ENCODE data around the gene FOXL3. TPM values are rescaled to one million over a fixed set of nuclear protein-coding genes. Genes with fewer than 3 reads are reported as not detected.

Gene FOXL3
- total RNA-seq, 1 experiment from 2014 or later: not detected

DNA sequence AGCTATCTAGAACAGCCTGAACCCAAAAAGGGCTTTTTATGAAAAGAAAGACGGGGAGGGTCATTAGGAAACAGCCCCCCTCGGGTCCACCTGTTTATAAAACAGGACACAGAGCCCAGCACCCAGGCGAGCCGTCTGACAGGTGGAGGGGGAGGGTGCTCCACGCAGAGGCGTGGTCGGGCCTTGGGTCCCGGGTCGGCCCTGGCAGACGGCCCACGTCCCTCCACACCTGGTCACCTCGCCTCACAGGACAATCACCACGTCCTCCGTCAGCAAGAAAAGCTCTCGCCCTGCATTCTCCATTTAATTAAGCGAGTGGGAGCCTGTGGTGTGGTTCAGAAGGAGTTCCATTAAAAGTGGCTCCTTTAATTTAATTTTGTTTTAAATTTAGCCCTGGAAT is 42.3 kb upstream of the FOXL3 start (continued):
- no peak for TF ChIP-seq MYBL2 (CRISPR knock-in tag; IDR thresholded peaks at IDR 0.05)
- no peak for TF ChIP-seq ATF1 (CRISPR knock-in tag; IDR thresholded peaks at IDR 0.05)

DNA sequence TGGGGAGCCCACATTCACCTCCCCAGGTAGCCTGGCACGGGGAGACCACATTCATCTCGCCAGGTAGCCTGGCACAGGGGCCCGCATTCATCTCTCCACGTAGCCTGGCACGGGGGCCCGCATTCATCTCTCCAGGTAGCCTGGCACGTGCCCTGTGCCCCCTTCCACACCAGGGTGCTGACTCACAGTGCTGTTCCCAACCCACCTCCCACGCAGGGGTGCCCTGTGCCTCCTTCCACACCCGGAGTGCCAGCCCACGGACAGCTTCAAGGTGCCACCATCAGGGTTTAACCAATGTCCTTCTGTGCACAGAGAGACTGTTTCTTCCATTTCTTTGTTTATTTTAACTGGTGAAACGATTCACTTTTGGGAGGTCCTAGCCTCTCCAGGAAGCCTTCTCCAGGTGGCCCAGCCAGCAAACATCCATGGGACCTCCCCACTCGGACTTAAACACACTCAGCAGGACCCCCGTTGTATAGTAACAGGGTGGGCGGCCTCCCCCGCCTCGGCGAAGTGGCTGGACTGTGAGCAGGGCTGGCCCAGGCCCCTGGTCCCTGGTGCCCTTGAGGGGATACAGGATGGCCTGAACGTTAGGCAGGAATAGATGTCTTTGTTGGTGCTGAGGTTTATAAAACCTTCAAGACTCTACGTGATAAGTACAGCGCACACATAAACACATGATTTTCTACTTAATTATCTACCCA is 41.1 kb upstream of the FOXL3 start:
- ATAC-seq: no peak
- Mint-ChIP-seq H3K27ac (no peak overlapping the region), H3K36me3 (peaks cover 23% of the 10 kb centered on the region), H3K4me1 (no peaks in the 10 kb centered on the region), H3K4me3 (no peak overlapping the region), H3K9me3 (no peaks in the 10 kb centered on the region), H3K27me3 (ENCODE audit: low read depth) (no peaks in the 10 kb centered on the region)
- CTCF ChIA-PET: interaction anchor here (1.3 kb wide), 1 partner anchor 49 kb away, joined by 3 read pairs; no protein-coding TSS in a partner anchor
- TF ChIP-seq OVOL2 (CRISPR knock-in tag; IDR thresholded peaks at IDR 0.05; ENCODE audit: borderline replicate concordance): no peak
- TF ChIP-seq, protein P1, sequence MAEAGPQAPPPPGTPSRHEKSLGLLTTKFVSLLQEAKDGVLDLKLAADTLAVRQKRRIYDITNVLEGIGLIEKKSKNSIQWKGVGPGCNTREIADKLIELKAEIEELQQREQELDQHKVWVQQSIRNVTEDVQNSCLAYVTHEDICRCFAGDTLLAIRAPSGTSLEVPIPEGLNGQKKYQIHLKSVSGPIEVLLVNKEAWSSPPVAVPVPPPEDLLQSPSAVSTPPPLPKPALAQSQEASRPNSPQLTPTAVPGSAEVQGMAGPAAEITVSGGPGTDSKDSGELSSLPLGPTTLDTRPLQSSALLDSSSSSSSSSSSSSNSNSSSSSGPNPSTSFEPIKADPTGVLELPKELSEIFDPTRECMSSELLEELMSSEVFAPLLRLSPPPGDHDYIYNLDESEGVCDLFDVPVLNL (CRISPR knock-in tag; IDR thresholded peaks at IDR 0.05; ENCODE audit: borderline replicate concordance, low read depth): no peak
- TF ChIP-seq NR1H2 (CRISPR knock-in tag; IDR thresholded peaks at IDR 0.05): no peak
- TF ChIP-seq, protein P2, sequence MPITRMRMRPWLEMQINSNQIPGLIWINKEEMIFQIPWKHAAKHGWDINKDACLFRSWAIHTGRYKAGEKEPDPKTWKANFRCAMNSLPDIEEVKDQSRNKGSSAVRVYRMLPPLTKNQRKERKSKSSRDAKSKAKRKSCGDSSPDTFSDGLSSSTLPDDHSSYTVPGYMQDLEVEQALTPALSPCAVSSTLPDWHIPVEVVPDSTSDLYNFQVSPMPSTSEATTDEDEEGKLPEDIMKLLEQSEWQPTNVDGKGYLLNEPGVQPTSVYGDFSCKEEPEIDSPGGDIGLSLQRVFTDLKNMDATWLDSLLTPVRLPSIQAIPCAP (CRISPR knock-in tag; IDR thresholded peaks at IDR 0.05): no peak
- TF ChIP-seq HMGA2 (CRISPR knock-in tag; IDR thresholded peaks at IDR 0.05): no peak
- TF ChIP-seq NR3C1 (CRISPR knock-in tag; conservative IDR thresholded peaks at IDR 0.05; ENCODE audit: low read depth): no peak
- TF ChIP-seq, protein P3, sequence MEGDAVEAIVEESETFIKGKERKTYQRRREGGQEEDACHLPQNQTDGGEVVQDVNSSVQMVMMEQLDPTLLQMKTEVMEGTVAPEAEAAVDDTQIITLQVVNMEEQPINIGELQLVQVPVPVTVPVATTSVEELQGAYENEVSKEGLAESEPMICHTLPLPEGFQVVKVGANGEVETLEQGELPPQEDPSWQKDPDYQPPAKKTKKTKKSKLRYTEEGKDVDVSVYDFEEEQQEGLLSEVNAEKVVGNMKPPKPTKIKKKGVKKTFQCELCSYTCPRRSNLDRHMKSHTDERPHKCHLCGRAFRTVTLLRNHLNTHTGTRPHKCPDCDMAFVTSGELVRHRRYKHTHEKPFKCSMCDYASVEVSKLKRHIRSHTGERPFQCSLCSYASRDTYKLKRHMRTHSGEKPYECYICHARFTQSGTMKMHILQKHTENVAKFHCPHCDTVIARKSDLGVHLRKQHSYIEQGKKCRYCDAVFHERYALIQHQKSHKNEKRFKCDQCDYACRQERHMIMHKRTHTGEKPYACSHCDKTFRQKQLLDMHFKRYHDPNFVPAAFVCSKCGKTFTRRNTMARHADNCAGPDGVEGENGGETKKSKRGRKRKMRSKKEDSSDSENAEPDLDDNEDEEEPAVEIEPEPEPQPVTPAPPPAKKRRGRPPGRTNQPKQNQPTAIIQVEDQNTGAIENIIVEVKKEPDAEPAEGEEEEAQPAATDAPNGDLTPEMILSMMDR (IDR thresholded peaks at IDR 0.05): no peak
- TF ChIP-seq, protein P4, sequence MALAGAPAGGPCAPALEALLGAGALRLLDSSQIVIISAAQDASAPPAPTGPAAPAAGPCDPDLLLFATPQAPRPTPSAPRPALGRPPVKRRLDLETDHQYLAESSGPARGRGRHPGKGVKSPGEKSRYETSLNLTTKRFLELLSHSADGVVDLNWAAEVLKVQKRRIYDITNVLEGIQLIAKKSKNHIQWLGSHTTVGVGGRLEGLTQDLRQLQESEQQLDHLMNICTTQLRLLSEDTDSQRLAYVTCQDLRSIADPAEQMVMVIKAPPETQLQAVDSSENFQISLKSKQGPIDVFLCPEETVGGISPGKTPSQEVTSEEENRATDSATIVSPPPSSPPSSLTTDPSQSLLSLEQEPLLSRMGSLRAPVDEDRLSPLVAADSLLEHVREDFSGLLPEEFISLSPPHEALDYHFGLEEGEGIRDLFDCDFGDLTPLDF (CRISPR knock-in tag; IDR thresholded peaks at IDR 0.05): no peak
- TF ChIP-seq, protein P5, sequence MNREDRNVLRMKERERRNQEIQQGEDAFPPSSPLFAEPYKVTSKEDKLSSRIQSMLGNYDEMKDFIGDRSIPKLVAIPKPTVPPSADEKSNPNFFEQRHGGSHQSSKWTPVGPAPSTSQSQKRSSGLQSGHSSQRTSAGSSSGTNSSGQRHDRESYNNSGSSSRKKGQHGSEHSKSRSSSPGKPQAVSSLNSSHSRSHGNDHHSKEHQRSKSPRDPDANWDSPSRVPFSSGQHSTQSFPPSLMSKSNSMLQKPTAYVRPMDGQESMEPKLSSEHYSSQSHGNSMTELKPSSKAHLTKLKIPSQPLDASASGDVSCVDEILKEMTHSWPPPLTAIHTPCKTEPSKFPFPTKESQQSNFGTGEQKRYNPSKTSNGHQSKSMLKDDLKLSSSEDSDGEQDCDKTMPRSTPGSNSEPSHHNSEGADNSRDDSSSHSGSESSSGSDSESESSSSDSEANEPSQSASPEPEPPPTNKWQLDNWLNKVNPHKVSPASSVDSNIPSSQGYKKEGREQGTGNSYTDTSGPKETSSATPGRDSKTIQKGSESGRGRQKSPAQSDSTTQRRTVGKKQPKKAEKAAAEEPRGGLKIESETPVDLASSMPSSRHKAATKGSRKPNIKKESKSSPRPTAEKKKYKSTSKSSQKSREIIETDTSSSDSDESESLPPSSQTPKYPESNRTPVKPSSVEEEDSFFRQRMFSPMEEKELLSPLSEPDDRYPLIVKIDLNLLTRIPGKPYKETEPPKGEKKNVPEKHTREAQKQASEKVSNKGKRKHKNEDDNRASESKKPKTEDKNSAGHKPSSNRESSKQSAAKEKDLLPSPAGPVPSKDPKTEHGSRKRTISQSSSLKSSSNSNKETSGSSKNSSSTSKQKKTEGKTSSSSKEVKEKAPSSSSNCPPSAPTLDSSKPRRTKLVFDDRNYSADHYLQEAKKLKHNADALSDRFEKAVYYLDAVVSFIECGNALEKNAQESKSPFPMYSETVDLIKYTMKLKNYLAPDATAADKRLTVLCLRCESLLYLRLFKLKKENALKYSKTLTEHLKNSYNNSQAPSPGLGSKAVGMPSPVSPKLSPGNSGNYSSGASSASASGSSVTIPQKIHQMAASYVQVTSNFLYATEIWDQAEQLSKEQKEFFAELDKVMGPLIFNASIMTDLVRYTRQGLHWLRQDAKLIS (CRISPR knock-in tag; IDR thresholded peaks at IDR 0.05; ENCODE audit: borderline replicate concordance): no peak
- no peak for TF ChIP-seq TP53 (CRISPR knock-in tag; IDR thresholded peaks at IDR 0.05)
- no peak for TF ChIP-seq ESRRA (CRISPR knock-in tag; IDR thresholded peaks at IDR 0.05; ENCODE audit: borderline replicate concordance)
- no peak for DNase-seq (ENCODE audit: low spot score)
- POLR2A ChIA-PET: no interaction called here

DNA sequence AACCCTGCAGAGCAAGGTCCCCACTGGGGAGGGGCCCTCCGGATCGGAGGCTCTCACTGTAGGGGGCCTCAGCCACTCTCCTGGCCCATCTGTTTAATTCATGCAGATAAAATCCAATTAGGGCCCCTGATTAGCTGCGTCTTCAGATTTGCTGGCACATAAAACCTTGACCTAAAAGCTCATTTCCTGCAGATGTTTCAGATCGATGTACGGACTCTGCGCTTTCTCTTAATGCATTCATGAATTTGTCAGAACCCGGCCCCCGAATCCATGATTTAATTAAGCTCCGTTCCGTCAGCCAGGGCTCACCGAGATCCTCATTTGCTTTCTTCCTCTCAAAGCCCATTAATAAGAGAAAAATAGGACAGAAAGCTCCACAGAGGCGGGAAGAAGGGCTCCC is 40.0 kb upstream of the FOXL3 start:
- H3K9me3 Mint-ChIP-seq: peaks cover 4% of the 10 kb centered on the region
- ChIA-PET POLR2A (no interaction called here), CTCF (interaction anchor here (1.3 kb wide), 1 partner anchor 50 kb away, joined by 3 read pairs; no protein-coding TSS in a partner anchor)
- no peak for ATAC-seq
- no peaks in the 10 kb centered on the region for H3K4me1 Mint-ChIP-seq
- no peak overlapping the region for H3K4me3 Mint-ChIP-seq
- TF ChIP-seq MXD4 (CRISPR knock-in tag; IDR thresholded peaks at IDR 0.05; ENCODE audit: borderline replicate concordance) (no peak), NR3C1 (CRISPR knock-in tag; conservative IDR thresholded peaks at IDR 0.05; ENCODE audit: low read depth) (no peak), SP1 (CRISPR knock-in tag; conservative IDR thresholded peaks at IDR 0.05) (no peak), GTF2I (CRISPR knock-in tag; conservative IDR thresholded peaks at IDR 0.05) (no peak), KAT7 (CRISPR knock-in tag; IDR thresholded peaks at IDR 0.05; ENCODE audit: borderline replicate concordance) (no peak), MYBL2 (CRISPR knock-in tag; IDR thresholded peaks at IDR 0.05) (no peak)
- H3K27me3 Mint-ChIP-seq (ENCODE audit: low read depth): no peaks in the 10 kb centered on the region
- no peak overlapping the region for H3K27ac Mint-ChIP-seq
- peaks cover 33% of the 10 kb centered on the region for H3K36me3 Mint-ChIP-seq
- no peak for DNase-seq (ENCODE audit: low spot score)
